Measurements from ENCODE around the gene EYA3.

DNA sequence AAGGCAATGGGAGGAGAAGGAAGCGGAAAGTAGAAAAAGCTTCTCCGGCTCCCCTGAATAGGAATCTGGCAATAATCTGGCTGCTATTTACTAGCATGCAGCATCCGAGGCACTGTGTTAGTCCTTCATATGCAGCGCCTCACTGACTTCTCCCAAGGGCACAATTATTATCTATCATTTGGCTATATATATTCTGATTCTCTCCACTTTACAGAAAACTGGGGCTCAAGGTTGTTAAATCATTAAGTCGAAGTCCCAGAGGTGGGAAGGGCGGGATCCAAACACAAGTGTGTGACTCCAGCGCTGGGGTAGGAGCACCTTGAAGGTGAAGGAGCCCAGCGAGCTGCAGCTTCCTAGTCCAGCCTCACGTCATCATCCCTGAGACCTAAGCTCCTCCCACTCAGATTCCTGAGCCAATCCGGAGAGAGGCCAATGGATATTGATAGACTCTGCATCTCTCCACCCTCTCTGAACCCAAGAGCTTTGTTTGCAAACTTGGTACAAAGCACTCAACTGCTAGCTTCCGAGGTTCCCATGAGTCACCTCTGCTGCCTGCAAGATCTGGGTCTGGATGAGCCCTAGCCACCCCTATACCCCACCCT, 16.6 kb upstream of the EYA3 start:
- TF ChIP-seq POLR2A (IDR thresholded peaks at IDR 0.05; ENCODE audit: low read depth, low read length) (no peak), TAF1 (IDR thresholded peaks at IDR 0.05; ENCODE audit: borderline replicate concordance, low read depth, low read length) (no peak)
